Measurements from ENCODE around the gene PPP6R2.

PPP6R2 gene

DNA sequence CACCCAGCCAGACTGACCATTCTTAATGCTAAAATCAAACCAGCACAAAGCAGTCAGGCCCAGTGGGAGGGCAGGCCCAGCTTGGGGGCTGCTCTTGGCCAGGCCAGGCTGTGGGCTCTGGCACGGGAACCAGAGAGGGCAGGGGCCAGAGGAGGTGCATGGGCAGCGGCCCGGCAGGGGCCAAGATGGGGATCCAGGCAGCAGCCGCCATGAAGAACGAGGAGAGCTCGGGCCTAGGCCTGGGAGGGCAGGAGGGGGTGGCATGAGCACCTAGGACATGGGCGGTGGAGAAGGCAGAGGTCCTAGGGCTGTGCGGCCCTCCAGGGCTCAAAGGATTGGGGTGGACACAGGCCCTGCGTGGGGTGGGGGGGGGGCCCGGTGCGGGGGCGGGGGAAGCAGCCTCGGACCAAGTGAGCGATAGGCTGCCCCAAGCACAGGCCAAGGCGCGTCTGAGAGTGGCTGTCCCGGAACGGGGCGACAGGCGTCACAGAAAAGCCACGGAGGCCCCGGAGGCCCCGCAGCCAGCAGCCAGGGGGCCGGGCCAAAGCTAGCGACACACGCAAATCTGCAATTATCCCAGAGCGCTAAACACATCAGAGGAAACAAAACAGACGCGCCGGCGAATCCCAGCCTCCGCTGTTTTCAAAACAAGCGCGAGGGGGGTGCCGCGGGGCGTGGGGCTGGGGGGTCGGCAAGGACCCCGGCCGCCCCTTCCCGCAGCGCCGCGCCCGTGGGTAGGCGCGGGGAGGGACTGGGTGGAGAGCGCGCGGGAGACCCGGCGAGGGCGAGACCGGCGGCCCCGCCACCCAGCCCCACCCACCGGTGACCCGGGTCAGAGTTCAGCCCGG lies 44.0 kb upstream of the PPP6R2 start:
- TF ChIP-seq, protein P1, sequence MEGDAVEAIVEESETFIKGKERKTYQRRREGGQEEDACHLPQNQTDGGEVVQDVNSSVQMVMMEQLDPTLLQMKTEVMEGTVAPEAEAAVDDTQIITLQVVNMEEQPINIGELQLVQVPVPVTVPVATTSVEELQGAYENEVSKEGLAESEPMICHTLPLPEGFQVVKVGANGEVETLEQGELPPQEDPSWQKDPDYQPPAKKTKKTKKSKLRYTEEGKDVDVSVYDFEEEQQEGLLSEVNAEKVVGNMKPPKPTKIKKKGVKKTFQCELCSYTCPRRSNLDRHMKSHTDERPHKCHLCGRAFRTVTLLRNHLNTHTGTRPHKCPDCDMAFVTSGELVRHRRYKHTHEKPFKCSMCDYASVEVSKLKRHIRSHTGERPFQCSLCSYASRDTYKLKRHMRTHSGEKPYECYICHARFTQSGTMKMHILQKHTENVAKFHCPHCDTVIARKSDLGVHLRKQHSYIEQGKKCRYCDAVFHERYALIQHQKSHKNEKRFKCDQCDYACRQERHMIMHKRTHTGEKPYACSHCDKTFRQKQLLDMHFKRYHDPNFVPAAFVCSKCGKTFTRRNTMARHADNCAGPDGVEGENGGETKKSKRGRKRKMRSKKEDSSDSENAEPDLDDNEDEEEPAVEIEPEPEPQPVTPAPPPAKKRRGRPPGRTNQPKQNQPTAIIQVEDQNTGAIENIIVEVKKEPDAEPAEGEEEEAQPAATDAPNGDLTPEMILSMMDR (IDR thresholded peaks at IDR 0.05) = no peak

DNA sequence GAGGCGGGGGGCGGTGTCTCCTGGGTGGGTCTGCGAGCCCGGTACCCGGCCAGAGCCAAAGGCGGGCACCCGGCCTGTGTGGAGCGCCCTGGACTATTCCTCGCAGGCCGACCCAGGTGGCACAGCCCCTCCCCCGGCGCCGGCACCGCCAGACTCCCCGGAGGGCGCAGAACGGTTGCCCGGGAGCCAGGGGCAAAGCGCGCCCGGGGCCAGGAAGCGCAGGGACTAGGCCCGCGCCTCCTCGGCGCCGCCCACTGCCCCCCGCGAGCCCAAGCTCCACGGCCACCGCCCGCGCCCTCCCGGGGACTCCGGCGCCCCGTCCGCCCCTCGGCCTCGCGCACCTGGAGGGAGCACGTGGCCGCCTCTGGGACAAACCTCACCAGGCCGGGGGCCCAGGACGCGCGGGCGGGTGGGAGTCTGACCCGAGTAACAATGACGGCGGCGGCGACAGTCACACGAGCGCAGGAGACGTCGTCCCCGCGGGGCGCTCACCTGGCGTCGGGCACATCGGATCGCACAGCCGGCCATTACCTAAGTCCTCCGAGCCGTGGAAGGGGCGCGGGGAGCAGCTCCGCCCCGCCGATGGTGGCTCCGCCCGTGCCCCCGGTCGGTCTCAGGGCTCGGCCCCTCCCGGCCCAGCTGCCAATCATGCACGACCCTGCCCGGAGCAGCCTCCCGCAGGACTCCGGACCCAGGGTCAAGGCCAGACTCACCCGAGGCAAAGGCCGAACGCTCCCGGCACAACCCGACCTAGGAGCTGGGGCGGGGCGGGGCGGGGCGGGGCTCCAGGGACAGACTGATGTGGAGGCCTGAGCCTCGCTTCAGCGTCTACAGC lies 43.1 kb upstream of the PPP6R2 start:
- TF ChIP-seq, protein P1 (IDR thresholded peaks at IDR 0.05) = no peak

DNA sequence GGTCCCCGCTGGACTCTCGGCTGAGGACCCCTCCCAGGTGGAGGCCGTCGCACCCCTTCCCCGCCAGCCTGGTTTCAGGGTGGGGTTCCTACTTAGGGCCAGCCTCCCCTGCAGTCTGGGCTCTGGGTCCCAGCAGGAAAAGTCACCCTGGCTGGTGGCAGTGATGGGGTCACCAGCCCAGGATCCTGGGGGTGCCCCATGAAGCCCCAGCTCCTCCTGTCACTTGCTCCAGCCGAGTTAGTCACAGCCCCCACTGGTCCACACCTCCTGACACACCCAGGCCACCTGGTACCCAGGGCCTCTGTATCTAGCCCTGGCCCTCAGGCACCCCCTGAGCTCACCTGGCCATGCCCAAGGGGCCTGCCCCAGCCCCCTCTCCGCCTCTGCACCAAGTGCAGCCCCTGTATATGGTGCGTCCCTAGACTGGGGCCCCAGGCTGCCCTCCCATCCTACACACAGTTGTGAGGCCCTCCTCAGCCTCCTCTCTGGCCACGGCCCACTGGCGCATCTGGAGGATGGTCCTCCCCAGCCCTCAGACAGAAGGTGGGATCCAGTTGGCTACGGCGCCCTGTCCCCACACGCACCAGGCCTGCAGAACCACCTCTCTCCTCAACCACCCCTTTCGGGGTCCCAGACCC lies 42.4 kb upstream of the PPP6R2 start:
- TF ChIP-seq, protein P1 (IDR thresholded peaks at IDR 0.05) = no peak

DNA sequence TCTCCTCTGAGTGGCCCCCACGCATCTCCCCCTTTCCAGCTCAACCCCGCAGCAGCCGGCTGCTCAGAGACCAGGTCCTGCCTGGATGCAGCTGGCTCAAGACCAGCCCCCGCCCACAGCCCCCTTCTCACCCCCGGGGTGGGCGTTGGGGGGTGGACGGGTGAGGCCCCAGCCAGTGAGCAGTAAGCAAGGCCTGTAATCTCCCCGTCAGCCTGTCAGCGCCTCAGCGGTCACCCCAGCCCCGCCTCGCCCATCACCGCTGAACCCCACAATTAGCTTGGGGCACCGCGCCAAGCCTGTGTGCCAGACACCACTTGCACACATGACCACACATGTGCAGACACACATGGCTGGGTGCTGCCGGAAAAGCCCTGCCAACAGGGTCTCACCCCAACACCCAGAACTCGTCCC lies 41.5 kb upstream of the PPP6R2 start:
- TF ChIP-seq, protein P1 (IDR thresholded peaks at IDR 0.05) = no peak

DNA sequence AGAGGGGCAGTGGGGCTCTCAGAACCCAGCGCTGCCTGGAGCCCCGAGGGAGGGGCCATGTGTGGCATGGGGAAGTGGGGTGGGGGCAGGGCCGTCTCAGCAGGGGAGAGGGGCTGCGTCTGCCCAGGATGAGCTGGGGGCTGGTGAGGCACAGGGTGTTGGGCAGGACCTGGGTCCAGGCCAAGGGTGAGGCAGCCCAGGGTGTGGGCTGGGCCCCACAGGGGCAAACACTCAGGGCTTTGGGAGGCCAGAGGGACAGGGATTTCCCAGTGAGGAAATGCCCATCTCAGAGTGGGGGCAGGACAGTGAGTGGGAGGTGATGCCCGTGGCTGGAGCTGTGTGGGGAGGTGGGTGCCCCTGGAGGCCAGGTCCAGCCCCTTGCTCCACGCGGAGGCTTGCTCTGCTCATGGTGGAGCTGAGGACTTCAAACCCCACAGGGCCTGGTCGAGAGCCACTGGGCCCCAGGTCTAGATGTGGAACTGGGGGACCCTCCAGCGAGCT lies 41.0 kb upstream of the PPP6R2 start:
- TF ChIP-seq, protein P1 (IDR thresholded peaks at IDR 0.05) = no peak

DNA sequence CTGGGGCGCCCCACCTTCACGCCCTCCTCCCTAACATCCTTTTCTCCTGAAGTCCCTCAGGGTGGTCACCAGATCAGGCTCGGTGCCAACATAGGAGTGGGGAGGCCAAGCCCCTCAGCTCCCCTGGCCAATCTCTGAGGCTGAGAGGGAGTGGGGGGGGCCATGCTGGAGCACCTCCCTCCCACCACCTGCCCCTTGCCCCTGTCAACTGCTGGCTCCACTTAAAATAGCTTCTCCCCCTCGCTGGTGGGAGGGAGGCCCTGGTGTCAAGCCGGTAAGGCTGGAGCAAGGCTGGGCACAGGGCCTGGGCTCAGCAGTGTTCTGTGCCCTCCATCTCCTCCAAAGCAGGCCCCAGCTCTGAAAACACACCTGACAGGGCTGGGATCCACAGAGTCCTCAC lies 40.6 kb upstream of the PPP6R2 start:
- TF ChIP-seq, protein P1 (IDR thresholded peaks at IDR 0.05) = no peak

DNA sequence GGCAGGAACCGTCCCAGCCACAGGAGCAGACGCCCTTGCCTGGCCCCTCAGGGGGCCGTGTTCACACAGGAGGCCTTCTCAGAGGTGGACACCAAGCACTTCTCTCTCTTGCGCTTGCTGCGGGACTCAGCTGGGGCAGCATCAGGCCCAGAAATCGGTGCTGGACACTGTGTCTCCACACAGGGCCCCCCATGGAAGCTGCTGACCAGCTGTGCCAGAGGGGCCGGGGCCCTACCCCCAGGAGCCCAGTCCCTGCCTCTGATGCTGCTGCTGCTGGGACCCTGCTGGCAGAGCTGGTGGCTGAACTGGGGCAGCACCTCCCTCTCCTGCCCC lies 39.6 kb upstream of the PPP6R2 start:
- TF ChIP-seq, protein P1 (IDR thresholded peaks at IDR 0.05) = no peak
